ENCODE data around the gene KIAA1671.
"Not testable (repeated sequence)": the region's sequence is repeated elsewhere in the genome, so short reads cannot be mapped to it uniquely, and the experiment has no call there.

The KIAA1671 gene

GRCh38 chr22:25207553-25208157, 255.1 kb downstream of the KIAA1671 start:
- FAIRE-seq = no peak

- FAIRE-seq = no peak
Observed at GRCh38 chr22:25208328-25208727, 255.8 kb downstream of the KIAA1671 start.

GRCh38 chr22:25208743-25209505, 256.4 kb downstream of the KIAA1671 start:
- no peak for FAIRE-seq

GRCh38 chr22:25210793-25211192, 258.3 kb downstream of the KIAA1671 start:
- FAIRE-seq = no peak

- no peak for FAIRE-seq
Observed at GRCh38 chr22:25212337-25212736, 259.8 kb downstream of the KIAA1671 start.

- FAIRE-seq = no peak
Observed at GRCh38 chr22:25213221-25213620, 260.7 kb downstream of the KIAA1671 start.

GRCh38 chr22:25216230-25216629, 263.7 kb downstream of the KIAA1671 start:
- FAIRE-seq = no peak

GRCh38 chr22:25219211-25219689, 266.7 kb downstream of the KIAA1671 start, which contains the start of gene CRYBB2:
TSS of gene CRYBB2 (plus strand) at chr22:25219639. CDS start at chr22:25221430, 1,791 bp downstream.
- no peak for FAIRE-seq

- no peak for FAIRE-seq
Observed at GRCh38 chr22:25219948-25220442, 267.5 kb downstream of the KIAA1671 start.

- no peak for FAIRE-seq
Observed at GRCh38 chr22:25221790-25222189, 269.3 kb downstream of the KIAA1671 start.

- no peak for FAIRE-seq
Observed at GRCh38 chr22:25223269-25223850, 270.8 kb downstream of the KIAA1671 start.

- no peak for FAIRE-seq
Observed at GRCh38 chr22:25228822-25229221, 276.3 kb downstream of the KIAA1671 start.

GRCh38 chr22:25230760-25231159, 278.2 kb downstream of the KIAA1671 start:
- FAIRE-seq = not testable (repeated sequence)

- no peak for FAIRE-seq
Observed at GRCh38 chr22:25232301-25232700, 279.8 kb downstream of the KIAA1671 start.

GRCh38 chr22:25233706-25234105, 281.2 kb downstream of the KIAA1671 start:
- FAIRE-seq = not testable (repeated sequence)

- no peak for FAIRE-seq
Observed at GRCh38 chr22:25235547-25236290, 283.2 kb downstream of the KIAA1671 start.

- no peak for FAIRE-seq
Observed at GRCh38 chr22:25236417-25236816, 283.9 kb downstream of the KIAA1671 start.

GRCh38 chr22:25237503-25237902, 285.0 kb downstream of the KIAA1671 start:
- no peak for FAIRE-seq

- FAIRE-seq = not testable (repeated sequence)
Observed at GRCh38 chr22:25238058-25238457, 285.5 kb downstream of the KIAA1671 start.
